ENCODE measurements around the gene ZBTB26. TPM values are rescaled to one million over a fixed set of nuclear protein-coding genes. Genes with fewer than 3 reads are reported as not detected.
A peak's percentile ranks its signal among the peaks of the same experiment; 100 is the strongest.

ZBTB26 gene
- polyA plus RNA-seq, 4 donors = 0.89 to 10.5 (median 1.9) TPM

DNA sequence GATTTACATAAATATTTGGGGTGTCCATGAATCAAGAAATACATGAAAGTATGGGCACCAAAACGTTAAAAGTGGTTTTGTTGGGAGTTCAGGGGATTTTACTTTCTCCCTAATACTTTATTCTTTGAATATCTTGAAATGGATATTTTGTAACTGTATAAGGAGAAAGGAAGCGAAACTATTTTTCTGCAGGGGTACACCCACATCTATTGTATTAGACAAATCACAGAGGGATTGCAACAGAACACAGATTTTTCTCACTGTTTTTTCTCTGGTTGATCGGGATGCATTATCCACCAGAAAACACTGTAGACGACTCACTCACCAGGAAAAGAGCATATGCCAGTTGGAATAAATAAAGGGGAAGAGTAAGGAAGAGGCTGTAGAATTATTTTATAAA lies 8.3 kb upstream of the ZBTB26 start:
- Histone ChIP-seq H3K4me1 (ENCODE audit: control insufficient read depth in 3 of 3, insufficient read depth in 2 of 3, low read depth in 1 of 3, low read length in 2 of 3) (peaks cover 3 to 6% (median 4%) of the 10 kb centered on the region in 3 donors), H3K4me3 (ENCODE audit: low read depth in 1 of 3, low read length in 3 of 3) (no peak overlapping the region), H3K27me3 (ENCODE audit: control insufficient read depth in 3 of 3, insufficient read depth in 3 of 3, low read length in 3 of 3) (no peaks in the 10 kb centered on the region), H3K27ac (ENCODE audit: low read depth in 1 of 3, low read length in 2 of 3) (no peak overlapping the region), H3K9me3 (ENCODE audit: control insufficient read depth in 2 of 2, insufficient read depth in 1 of 2, low read depth in 1 of 2, low read length in 1 of 2) (no peaks in the 10 kb centered on the region), H3K36me3 (ENCODE audit: control insufficient read depth in 3 of 3, insufficient read depth in 2 of 3, low read depth in 1 of 3, low read length in 3 of 3) (peaks cover 0 to 21% (median 4%) of the 10 kb centered on the region in 3 donors)
- FAIRE-seq = no peak
- DNase-seq = no peak
- WGBS, 3 donors = 89 to 92% (median 91%) methylated on average over 4 of the region's 4 CpGs

DNA sequence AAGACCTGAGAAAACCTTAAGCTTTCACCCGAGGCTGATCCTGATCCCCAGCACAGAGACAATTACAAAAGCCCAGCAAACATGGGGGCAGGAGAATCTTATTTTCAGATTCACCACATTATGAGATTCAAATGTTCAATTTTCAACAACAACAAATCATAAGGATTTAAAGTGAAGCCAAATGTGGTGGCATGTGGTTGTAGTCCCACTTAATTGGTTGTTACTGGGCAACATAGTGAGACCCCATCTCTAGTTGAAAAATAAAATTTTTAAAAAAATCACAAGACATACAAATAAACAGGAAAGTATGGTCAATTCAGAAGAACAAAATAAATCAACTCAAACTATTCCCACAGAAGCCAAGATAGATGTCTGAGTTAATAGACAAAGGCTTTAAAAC lies 5.6 kb upstream of the ZBTB26 start:
- H3K9me3 ChIP-seq (ENCODE audit: control insufficient read depth in 2 of 2, insufficient read depth in 1 of 2, low read depth in 1 of 2, low read length in 1 of 2) = no peaks in the 10 kb centered on the region
- H3K4me1 ChIP-seq (ENCODE audit: control insufficient read depth in 3 of 3, insufficient read depth in 2 of 3, low read depth in 1 of 3, low read length in 2 of 3) = peaks cover 2 to 4% (median 3%) of the 10 kb centered on the region in 3 donors
- DNase-seq = no peak
- 44 to 63% (median 58%) methylated on average over 1 of the region's 1 CpG for WGBS, 3 donors
- H3K27me3 ChIP-seq (ENCODE audit: control insufficient read depth in 3 of 3, insufficient read depth in 3 of 3, low read length in 3 of 3) = no peaks in the 10 kb centered on the region
- no peak for FAIRE-seq
- H3K4me3 ChIP-seq (ENCODE audit: low read depth in 1 of 3, low read length in 3 of 3) = no peak overlapping the region
- H3K27ac ChIP-seq (ENCODE audit: low read depth in 1 of 3, low read length in 2 of 3) = no peak overlapping the region
- H3K36me3 ChIP-seq (ENCODE audit: control insufficient read depth in 3 of 3, insufficient read depth in 2 of 3, low read depth in 1 of 3, low read length in 3 of 3) = peaks cover 0 to 20% (median 4%) of the 10 kb centered on the region in 3 donors

DNA sequence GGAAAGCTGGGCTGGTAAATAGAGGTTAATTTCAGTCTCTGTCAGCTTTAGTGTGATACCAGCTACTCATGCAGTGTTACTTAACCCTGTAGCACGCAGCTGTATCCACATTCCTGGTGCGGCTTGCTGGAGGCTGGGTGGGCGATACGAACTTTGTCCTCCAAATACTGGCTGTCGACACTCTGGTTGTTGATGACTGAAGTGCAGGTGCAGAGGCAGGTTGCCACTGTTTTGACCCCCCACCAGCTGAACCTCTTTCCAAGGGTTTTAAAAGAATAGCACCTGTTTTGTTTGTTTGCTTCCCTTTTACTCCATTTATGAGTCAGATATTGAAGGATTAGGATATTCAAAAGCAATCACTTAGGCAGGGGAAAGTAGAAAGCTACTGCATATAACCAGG lies 5.2 kb upstream of the ZBTB26 start:
- no peaks in the 10 kb centered on the region for H3K27me3 ChIP-seq (ENCODE audit: control insufficient read depth in 3 of 3, insufficient read depth in 3 of 3, low read length in 3 of 3)
- DNase-seq (peak in 1 of 2 donors; percentile 43), FAIRE-seq (no peak)
- H3K36me3 ChIP-seq (ENCODE audit: control insufficient read depth in 3 of 3, insufficient read depth in 2 of 3, low read depth in 1 of 3, low read length in 3 of 3) = peaks cover 0 to 20% (median 4%) of the 10 kb centered on the region in 3 donors
- 35 to 78% (median 65%) methylated on average over 5 of the region's 5 CpGs for WGBS, 3 donors
- peaks cover 0 to 4% (median 0%) of the 10 kb centered on the region in 3 donors for H3K4me1 ChIP-seq (ENCODE audit: control insufficient read depth in 3 of 3, insufficient read depth in 2 of 3, low read depth in 1 of 3, low read length in 2 of 3)
- no peak overlapping the region for H3K27ac ChIP-seq (ENCODE audit: low read depth in 1 of 3, low read length in 2 of 3)
- no peak overlapping the region for H3K4me3 ChIP-seq (ENCODE audit: low read depth in 1 of 3, low read length in 3 of 3)
- no peaks in the 10 kb centered on the region for H3K9me3 ChIP-seq (ENCODE audit: control insufficient read depth in 2 of 2, insufficient read depth in 1 of 2, low read depth in 1 of 2, low read length in 1 of 2)

DNA sequence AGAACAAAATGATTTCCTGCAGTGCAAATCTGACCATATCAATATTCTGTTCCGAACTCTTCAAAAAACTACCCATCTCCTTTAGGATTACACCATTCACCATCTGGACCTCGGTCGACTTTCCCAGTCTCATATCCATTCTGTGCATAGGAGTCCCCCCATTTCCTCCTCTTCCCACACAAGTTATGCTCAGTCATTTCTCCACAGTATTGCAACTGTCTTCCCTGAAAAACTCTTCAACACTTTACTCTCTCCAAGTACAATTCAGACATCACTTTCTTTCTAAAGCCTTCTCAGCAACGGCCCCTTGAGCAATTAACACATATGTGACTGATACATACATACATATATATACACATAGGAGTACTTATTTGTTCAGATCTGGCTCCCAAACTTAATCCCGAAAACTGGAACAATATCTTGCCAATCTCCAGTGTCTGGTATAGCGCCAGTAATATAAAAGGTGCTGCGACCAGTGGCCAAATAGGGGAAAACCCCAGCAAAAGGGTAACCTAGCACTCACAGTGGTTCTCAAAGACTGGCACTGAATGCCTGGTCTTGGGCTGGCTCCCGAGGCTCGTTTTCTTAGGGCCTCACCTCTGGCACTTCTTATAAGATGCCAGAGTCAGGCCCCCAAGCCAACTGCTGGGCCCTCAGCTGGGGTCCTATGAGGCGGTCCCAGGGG lies 629 bp downstream of the ZBTB26 start:
- FAIRE-seq (no peak), DNase-seq (no peak)
- H3K9me3 ChIP-seq (ENCODE audit: control insufficient read depth in 2 of 2, insufficient read depth in 1 of 2, low read depth in 1 of 2, low read length in 1 of 2) = no peaks in the 10 kb centered on the region
- WGBS, 3 donors = 24 to 29% (median 27%) methylated on average over 10 of the region's 10 CpGs
- peaks cover 3 to 6% (median 5%) of the 10 kb centered on the region in 3 donors for H3K4me1 ChIP-seq (ENCODE audit: control insufficient read depth in 3 of 3, insufficient read depth in 2 of 3, low read depth in 1 of 3, low read length in 2 of 3)
- no peaks in the 10 kb centered on the region for H3K27me3 ChIP-seq (ENCODE audit: control insufficient read depth in 3 of 3, insufficient read depth in 3 of 3, low read length in 3 of 3)
- H3K36me3 ChIP-seq (ENCODE audit: control insufficient read depth in 3 of 3, insufficient read depth in 2 of 3, low read depth in 1 of 3, low read length in 3 of 3) = peaks cover 0 to 6% (median 0%) of the 10 kb centered on the region in 3 donors
- peak overlapping the region; percentile 86 to 95 (median 89) for H3K4me3 ChIP-seq (ENCODE audit: low read depth in 1 of 3, low read length in 3 of 3)
- peak overlapping the region; percentile 72 to 81 (median 78) for H3K27ac ChIP-seq (ENCODE audit: low read depth in 1 of 3, low read length in 2 of 3)

DNA sequence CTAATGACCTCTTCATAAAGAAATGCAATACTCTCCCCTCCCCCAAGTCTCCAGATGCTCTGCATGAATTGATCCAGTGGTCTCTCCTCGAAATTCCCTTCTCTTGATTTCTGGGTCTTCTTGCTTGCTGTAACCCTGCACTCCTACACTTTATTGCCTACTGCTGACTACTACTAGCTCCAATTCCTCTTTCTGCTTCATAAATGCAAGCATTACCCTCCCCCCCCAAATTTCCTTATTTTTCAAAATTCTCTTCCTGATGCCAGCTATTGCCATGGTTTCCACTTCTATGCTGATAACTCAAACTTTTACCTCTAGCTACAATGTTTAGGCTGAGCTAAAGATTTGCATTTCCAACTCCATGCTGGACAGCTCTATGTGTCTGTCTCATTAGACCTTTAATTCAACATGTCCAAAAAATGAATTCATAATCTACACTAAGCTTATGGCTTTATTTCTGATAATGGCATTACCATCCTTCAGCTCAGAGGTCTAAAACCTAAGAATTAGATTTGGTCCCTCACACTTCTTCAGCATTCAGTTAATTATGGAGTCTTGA lies 1.4 kb downstream of the ZBTB26 start:
- H3K36me3 ChIP-seq (ENCODE audit: control insufficient read depth in 3 of 3, insufficient read depth in 2 of 3, low read depth in 1 of 3, low read length in 3 of 3) = peaks cover 0 to 8% (median 0%) of the 10 kb centered on the region in 3 donors
- H3K27me3 ChIP-seq (ENCODE audit: control insufficient read depth in 3 of 3, insufficient read depth in 3 of 3, low read length in 3 of 3) = no peaks in the 10 kb centered on the region
- 75 to 96% (median 77%) methylated on average over 1 of the region's 1 CpG for WGBS, 3 donors
- peaks cover 3 to 6% (median 5%) of the 10 kb centered on the region in 3 donors for H3K4me1 ChIP-seq (ENCODE audit: control insufficient read depth in 3 of 3, insufficient read depth in 2 of 3, low read depth in 1 of 3, low read length in 2 of 3)
- FAIRE-seq (no peak), DNase-seq (no peak)
- no peaks in the 10 kb centered on the region for H3K9me3 ChIP-seq (ENCODE audit: control insufficient read depth in 2 of 2, insufficient read depth in 1 of 2, low read depth in 1 of 2, low read length in 1 of 2)
- no peak overlapping the region for H3K27ac ChIP-seq (ENCODE audit: low read depth in 1 of 3, low read length in 2 of 3)
- H3K4me3 ChIP-seq (ENCODE audit: low read depth in 1 of 3, low read length in 3 of 3) = no peak overlapping the region

DNA sequence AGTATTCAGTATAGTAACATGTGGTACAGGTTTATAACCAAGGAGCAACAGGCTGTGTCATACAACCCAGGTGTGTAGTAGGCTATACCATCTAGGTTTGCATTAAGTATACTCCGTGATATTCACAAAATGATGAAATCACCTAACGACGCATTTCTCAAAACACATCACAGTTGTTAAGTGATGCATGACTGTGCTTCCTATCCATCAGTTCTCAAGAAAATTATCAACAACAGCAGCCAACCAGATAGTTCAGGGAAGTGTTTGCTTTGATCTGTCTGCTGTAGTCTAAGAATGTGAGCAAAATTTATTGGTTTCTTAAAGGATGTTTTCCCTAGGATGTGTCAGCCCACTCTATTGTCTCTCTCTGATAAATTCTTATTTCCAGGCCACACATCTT lies 7.4 kb downstream of the ZBTB26 start:
- H3K27ac ChIP-seq (ENCODE audit: low read depth in 1 of 3, low read length in 2 of 3) = no peak overlapping the region
- no peak overlapping the region for H3K4me3 ChIP-seq (ENCODE audit: low read depth in 1 of 3, low read length in 3 of 3)
- no peak for FAIRE-seq
- 87 to 97% (median 92%) methylated on average over 3 of the region's 3 CpGs for WGBS, 3 donors
- no peaks in the 10 kb centered on the region for H3K9me3 ChIP-seq (ENCODE audit: control insufficient read depth in 2 of 2, insufficient read depth in 1 of 2, low read depth in 1 of 2, low read length in 1 of 2)
- DNase-seq = no peak
- peaks cover 0 to 12% (median 0%) of the 10 kb centered on the region in 3 donors for H3K36me3 ChIP-seq (ENCODE audit: control insufficient read depth in 3 of 3, insufficient read depth in 2 of 3, low read depth in 1 of 3, low read length in 3 of 3)
- H3K27me3 ChIP-seq (ENCODE audit: control insufficient read depth in 3 of 3, insufficient read depth in 3 of 3, low read length in 3 of 3) = no peaks in the 10 kb centered on the region
- no peaks in the 10 kb centered on the region for H3K4me1 ChIP-seq (ENCODE audit: control insufficient read depth in 3 of 3, insufficient read depth in 2 of 3, low read depth in 1 of 3, low read length in 2 of 3)

DNA sequence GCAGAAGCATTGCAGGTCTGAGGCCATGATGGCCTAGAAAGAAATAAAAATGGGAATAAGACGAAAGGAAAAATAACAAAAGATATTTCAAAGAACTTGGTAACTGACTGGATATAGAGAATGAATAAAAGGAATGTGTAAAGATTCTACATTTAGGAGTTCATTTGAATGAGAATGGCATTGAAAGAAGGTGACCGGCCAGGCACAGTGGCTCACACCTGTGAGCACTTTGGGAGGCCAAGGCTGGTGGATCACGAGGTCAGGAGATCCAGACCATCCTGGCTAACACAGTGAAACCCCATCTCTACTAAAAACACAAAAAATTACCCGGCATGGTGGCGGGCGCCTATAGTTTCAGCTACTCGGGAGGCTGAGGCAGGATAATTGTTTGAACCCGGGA lies 8.6 kb downstream of the ZBTB26 start:
- WGBS, 3 donors = 92 to 97% (median 95%) methylated on average over 8 of the region's 8 CpGs
- H3K9me3 ChIP-seq (ENCODE audit: control insufficient read depth in 2 of 2, insufficient read depth in 1 of 2, low read depth in 1 of 2, low read length in 1 of 2) = no peaks in the 10 kb centered on the region
- H3K36me3 ChIP-seq (ENCODE audit: control insufficient read depth in 3 of 3, insufficient read depth in 2 of 3, low read depth in 1 of 3, low read length in 3 of 3) = peaks cover 0 to 17% (median 0%) of the 10 kb centered on the region in 3 donors
- H3K27me3 ChIP-seq (ENCODE audit: control insufficient read depth in 3 of 3, insufficient read depth in 3 of 3, low read length in 3 of 3) = no peaks in the 10 kb centered on the region
- FAIRE-seq (no peak), DNase-seq (no peak)
- no peak overlapping the region for H3K4me3 ChIP-seq (ENCODE audit: low read depth in 1 of 3, low read length in 3 of 3)
- H3K4me1 ChIP-seq (ENCODE audit: control insufficient read depth in 3 of 3, insufficient read depth in 2 of 3, low read depth in 1 of 3, low read length in 2 of 3) = no peaks in the 10 kb centered on the region
- no peak overlapping the region for H3K27ac ChIP-seq (ENCODE audit: low read depth in 1 of 3, low read length in 2 of 3)

DNA sequence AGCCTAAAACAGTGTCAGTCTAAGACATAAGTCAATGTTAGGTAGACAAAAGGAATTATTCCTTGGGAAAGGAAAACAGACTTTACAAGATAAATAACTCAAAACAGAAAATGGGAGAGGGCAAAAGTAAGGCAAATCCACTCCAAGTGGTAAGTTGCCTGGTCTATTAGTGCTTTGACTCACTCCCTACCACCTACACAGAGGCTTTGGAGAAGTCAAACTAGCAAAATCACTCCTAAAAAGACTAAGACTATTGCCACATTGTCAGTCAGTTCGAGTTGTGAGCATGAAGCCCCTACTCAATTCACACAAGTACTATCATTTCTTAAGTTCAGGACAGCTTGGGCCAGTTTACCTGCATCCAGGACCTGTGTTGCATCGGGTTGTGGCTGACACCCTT lies 13.0 kb downstream of the ZBTB26 start:
- peaks cover 0 to 12% (median 0%) of the 10 kb centered on the region in 3 donors for H3K36me3 ChIP-seq (ENCODE audit: control insufficient read depth in 3 of 3, insufficient read depth in 2 of 3, low read depth in 1 of 3, low read length in 3 of 3)
- H3K4me1 ChIP-seq (ENCODE audit: control insufficient read depth in 3 of 3, insufficient read depth in 2 of 3, low read depth in 1 of 3, low read length in 2 of 3) = peaks cover 0 to 2% (median 0%) of the 10 kb centered on the region in 3 donors
- no peaks in the 10 kb centered on the region for H3K9me3 ChIP-seq (ENCODE audit: control insufficient read depth in 2 of 2, insufficient read depth in 1 of 2, low read depth in 1 of 2, low read length in 1 of 2)
- 91 to 93% (median 91%) methylated on average over 2 of the region's 2 CpGs for WGBS, 3 donors
- no peaks in the 10 kb centered on the region for H3K27me3 ChIP-seq (ENCODE audit: control insufficient read depth in 3 of 3, insufficient read depth in 3 of 3, low read length in 3 of 3)
- H3K4me3 ChIP-seq (ENCODE audit: low read depth in 1 of 3, low read length in 3 of 3) = no peak overlapping the region
- no peak for FAIRE-seq
- no peak for DNase-seq
- no peak overlapping the region for H3K27ac ChIP-seq (ENCODE audit: low read depth in 1 of 3, low read length in 2 of 3)
